T-helper 1 cell treated with Interleukin-12 subunit alpha and Interleukin-12 subunit beta and Interleukin-4 antibody, amounts not matched to agents 30 ng/mL and 1 ng/mL, for 36 hours (primary cell): Measurements from ENCODE around the gene CLSTN2. TPM values are rescaled to one million over a fixed set of nuclear protein-coding genes. Genes with fewer than 3 reads are reported as not detected.

Experiments used
- intact Hi-C: fragments of 100-400 bp; cut with micrococcal nuclease; formaldehyde crosslinking; loops from one replicate; pipeline ENCODE4 v1.15.1; 2024
- total RNA-seq: library from RNA; stranded (reverse); gene quantifications from 2 replicates; pipeline ENCODE4 v1.2.3, GENCODE V29; 2022

Gene CLSTN2
- total RNA-seq, 1 donor from 2014 or later, result 0.05 TPM

DNA sequence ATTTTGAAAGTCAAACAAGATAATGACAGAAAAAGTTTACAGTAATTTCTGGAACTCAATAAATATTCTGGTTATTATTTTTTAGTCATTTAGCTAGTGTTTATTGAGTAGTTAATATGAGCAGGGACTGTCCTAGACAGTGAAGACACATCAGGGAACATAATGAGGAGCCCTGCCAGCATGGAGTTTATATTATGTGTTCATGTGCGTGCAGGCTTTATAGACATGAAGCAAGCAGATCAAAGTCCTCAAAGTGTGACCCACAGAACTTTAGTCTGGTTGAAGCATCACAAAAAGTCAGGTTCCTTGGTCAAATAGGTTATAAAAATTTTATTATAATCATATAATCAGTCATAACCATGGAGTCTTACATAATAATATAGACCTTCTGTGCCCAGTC, 289.3 kb downstream of the CLSTN2 start:
- intact Hi-C loops, result no loop called here

DNA sequence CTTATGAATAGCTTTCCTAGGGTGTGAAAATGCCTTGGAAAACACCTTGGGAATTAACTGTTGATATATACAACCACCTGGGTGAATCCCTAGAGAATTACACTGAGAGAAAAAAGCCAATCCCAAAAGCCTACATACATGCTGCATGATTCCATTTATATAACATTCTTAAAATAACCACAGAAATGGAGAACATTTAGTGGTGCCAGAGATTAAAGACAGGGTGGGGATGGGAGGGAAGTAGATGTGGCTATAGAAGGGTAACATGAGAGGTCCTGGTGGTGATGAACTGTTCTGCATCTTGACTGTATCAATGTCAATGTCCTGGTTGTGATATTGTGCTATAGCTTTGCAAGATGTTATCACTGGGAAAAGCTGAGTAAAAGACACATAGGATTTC, 291.0 kb downstream of the CLSTN2 start:
- intact Hi-C loops, result no loop called here

DNA sequence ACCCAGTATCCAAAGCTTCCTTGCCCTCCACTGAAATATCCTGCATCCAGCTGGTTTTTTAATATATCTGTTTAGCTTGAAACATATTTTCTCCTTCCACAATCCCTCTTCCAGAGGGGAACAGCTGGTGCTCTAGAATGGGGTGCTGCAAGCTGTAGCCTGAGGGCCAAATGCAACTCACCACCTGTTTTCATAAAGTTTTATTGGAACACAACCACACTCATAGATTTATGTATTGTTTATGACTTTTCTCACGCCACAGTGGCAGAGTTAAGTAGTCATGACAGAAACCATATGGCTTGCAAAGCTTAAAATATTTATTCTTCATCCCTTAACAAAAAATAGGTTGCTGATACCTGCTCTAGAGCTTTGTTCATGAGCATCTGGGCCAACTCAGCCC, 298.7 kb downstream of the CLSTN2 start:
- intact Hi-C loops, result no loop called here

DNA sequence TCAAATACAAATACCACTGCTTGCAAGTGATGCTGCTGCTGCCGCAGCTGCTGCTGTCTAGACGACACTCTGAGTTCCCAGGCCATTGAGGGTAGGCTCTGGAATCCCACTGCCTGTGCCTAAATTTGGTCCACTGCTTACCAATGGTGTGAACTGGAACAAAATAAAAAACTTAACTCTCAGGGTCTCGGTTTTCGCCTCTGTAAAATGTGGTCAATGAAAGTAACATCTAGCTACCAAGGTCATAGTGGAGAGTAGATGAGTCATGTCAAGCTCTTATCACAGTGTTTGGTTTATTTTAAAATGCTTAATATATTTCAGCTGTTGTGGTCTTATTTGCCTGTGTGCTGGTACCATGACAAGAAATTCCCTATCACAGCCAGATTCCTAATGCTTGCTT, 299.3 kb downstream of the CLSTN2 start:
- intact Hi-C loops, result no loop called here

DNA sequence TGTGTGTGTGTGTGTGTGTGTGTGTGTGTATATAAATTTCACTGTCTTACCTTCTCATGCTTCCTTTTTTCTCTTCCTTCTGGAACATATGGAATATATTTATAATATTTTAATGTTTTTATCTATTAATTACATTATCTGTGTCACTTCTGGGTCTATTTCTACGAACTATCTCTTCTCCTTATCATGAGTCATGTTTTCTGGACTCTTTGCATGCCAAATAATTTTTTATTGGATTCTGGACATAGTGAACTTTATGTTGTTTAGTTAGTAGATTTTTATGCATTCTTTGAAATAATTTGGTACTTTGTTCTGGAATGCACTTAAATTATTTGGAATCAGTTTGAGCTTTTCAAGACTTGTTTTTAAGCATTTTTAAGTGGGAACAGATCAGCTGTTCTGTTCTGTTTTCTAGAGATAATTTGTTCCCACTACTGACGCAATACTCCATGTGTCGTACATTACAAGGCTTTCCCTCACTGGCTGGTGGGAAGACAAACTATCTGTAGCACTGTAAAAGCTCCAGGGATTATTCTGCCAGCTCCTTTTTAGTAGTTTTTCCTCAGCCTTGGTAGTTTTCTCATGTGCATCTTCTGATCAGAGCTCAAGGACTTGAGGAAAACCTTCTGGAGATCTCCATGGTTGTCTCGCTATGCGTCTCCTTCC, 302.0 kb downstream of the CLSTN2 start:
- intact Hi-C loops, result no loop called here

DNA sequence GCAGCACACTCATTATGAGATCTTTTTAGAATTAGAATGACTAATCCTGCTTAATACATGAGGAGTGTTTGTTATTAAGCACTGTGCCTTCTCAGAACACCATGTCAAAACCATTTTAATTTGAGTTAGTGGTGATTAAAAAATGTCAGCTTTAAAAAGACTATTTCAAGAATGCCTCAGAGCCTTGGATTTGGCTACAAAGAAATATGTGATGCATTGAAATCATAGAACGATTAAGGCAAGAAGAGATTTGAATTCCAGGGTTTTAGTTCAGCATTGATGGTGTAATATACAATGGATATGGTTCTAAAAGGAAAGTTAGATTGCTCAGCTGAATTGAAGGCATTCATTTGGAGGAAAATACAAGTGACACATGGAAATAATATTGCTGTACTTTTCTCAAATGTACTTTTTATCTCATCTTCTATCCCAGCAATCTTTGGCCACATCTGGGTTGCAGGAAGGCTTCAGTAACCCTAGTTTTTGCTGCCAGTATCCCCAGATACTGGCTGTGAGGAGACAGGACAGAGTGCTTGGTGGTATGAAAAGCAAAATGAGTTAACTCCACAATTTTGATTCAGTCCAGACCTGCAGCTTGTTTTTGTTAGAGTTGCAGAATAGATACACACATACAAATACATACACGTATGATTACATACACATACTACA, 303.8 kb downstream of the CLSTN2 start:
- intact Hi-C loops, result no loop called here

DNA sequence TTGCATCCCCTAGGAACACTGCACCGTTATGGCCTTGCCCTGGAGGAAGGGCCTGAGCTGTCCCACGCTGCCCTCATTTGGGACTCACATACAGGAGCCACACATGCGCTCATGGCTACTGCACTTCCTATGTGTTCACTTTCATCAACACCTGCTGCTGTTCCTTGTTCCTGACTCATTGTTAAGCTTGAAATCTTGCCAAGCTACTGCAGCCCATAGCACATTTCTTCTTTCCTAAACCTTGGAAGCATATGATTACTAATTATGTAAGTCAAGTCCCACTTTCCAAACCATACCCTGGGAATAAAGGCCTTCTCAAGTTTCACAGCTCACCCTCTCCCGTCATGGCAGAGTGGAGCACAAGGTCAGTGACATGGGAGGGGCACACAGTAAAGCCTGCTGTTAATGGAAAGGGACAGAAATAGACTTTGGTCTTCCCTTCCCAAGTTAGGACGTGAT, 307.9 kb downstream of the CLSTN2 start:
- intact Hi-C loops, result no loop called here

DNA sequence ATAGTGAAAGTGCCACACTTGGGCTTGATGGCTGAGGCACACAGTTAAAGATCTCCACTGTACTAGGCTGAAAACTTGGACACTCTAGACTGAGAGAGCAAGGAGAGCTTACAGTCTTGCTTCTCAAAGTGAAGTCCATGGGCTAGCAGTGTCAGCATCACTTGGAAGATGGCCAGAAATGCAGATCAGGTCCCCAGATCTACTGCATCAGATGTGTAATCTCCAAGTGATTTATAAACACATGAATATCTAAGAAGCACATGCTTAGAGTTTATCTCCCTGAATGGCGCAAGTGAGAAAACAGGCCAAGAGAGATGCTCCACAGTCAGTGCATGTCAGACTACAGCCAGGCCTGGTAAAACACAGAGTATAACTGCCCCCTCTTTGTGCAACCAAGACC, 308.6 kb downstream of the CLSTN2 start:
- intact Hi-C loops, result no loop called here

DNA sequence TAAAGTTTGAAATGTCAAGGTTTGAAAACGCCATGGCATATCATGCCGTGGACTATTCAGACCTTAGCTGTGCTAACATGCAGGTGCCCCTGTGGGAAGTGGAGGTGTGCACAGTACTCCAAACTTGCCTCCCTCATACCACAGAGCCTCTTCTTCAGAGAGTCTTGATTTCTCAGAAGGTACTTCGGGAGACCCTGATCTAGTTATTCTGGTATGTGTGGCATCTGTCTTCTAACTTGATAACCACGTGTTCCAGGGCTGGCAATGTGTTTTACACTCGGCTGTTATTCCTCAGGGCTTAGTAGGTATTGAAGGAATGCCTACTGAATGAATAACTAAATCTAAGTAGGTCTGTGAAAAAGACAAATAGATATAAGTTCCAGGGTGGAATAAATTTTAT, 309.9 kb downstream of the CLSTN2 start:
- intact Hi-C loops, result no loop called here

DNA sequence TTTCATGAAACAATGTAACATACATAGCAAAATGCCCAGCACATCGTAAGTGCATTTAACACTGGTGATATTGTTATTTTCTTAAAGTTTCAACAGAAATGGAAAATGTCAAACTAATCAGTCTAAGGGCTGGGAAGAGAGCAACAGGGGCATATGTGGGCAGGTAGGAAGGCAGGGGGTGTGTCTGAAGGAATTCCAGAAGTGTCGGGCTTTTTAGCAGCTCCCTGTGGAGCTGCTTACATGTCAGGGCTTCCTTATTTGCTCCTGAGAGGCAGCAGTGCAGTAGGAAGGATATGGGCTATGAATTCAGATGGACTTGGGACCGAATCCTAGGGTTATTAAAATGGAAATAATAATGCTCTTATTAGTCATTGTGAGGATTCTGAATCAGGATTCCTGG, 311.6 kb downstream of the CLSTN2 start:
- intact Hi-C loops, result no loop called here

DNA sequence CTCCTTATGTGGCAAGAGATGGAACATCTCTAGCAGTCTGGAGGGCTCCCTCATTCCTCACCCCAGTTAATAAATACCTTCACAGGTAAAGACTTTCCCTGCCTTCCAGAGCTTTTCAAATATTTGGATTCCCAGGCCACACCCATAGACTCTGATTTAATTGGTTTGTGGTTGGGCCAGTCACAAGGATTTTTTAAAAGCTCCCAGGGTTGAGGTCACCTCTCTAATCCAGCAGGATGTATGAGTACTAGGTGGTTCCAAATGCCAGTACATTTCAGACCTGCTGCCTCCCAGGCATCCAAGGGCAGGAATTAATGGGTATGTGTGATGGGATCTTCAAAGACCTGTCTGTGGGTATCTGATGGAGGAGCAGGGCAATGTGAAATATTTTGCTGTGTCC, 312.8 kb downstream of the CLSTN2 start:
- intact Hi-C loops, result no loop called here

DNA sequence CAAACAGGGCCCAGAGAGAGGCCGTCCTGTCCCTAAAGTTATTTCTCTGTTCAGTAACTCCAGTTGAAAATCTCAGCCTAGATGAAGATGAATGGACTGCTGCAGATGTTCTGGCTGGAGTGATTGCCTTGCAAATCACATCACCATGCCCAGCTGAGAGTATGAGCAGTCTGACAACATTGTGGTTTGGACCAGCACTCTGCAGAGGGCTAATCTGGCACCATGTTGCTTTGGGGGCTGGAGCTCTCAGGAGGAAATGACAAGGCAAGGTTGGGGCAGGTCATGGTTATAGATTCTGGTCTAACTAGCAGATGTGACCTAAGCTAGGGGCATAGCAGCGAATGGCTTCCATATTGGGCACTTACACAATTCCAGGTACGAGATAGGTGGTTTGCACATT, 314.2 kb downstream of the CLSTN2 start:
- intact Hi-C loops, result no loop called here

DNA sequence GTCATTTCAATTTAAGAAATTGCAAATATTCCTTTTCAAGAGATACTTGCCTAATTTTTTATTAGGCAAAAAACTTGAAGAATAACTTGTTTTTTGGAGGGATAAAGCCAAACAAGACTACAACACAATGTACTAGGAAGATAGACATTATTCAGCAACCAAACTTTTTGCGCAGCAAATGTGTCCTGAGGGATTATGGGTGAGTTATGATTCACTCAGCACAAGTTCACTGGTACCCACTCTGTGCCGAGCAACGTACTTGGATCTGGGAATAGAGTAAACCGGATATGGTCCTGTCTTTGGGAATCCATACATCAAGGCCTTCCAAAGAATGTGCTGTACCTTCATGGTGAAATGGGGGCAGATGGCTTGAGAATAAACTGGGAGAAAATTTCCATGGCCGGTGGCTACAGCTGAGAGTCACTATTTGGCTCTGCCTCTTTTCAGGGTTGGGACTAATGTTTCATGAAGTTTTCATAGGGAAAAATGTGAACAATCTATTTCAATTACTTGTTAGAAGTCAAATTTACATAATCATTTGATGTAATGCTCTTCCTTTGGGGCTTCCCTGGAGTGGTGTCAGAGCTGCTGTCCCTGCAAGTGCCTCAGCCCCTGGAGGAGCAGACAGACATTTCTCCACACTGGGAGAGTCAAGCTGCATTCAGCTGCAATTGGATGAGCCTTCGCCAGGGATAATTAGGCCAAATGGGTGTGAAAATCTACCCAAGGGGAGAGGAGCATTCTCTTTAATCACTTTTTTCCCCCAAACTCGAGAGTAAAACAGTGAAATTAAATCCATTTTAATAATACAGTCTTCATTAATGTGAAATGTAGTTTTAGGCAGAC, 315.2 kb downstream of the CLSTN2 start:
- intact Hi-C loops, result no loop called here

DNA sequence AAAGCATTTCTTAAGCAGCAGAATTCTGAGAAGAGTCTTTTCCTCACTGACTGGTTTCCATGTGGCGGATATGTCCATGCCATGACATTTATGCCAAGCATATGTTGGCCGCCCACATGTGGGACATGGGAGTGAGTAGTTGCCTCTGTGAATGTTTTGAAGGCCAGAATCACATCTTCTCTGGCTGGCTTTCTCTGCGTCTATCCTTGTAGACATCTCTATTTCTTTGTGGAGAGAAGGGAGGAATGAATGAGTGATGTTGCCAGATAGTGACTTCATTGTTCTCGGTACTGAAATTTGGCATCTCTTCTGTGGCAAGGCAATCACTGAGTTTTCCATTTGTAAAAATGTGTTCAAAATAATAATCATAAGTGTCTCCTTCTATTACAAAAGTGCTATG, 316.0 kb downstream of the CLSTN2 start:
- intact Hi-C loops, result no loop called here

DNA sequence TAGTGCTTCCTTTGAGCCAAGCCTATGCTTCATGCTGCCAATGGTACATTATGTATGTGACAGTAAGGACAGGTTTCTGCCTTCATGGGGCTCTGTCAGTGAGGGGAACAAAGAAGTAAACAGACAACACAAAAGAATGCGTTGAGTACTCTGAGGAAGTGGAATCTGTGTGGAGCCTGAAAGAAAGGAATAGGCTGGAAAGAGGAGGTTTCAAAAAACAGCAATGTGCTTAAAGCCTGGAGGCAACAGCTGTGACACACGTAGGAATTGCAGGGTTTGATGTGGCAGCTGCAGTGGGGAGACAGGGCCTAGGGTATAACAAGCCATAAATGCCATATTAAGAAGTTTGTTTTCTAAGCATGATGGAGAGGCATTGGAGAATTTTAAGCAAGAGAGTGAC, 316.7 kb downstream of the CLSTN2 start:
- intact Hi-C loops, result no loop called here

DNA sequence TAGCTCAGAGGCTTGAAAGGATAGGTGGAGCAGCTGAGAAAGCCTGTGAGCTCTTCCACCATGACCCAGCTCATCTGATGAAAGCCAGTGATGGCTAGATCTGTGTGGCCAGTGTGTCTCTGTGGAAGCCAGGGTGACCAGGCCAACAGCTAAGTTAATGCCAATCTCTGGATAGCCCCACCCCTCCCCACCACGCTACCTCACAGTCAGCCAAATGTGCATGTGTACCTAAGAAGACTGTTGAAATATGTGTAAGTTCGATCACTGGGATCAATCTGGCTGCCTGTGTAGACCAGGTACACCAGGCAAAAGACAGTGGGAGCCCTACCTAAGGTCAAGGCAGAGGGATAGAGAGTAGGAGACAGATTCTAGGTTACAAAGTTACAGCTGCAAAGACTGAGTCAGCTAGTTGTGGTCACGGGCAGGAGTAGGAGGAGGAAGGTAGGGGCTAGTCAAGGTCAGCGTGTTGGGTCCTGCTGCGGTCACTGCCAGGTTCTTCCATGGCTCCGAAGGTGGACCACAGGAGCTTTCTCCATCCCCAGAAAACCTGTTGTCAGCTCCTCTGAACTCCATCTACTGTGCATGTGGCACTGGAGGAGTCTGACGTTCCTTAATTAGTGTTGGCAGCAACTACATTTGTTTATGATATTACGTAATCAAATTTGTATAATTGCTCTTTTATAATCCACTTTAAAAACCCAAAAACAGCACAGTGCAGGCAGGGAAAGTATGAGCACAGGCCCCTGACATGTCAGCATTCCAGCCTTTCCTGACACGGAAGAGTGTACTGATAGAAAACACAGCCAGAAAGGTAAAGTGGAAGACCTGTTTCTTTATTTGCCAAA, 318.0 kb downstream of the CLSTN2 start:
- intact Hi-C loops, result no loop called here

DNA sequence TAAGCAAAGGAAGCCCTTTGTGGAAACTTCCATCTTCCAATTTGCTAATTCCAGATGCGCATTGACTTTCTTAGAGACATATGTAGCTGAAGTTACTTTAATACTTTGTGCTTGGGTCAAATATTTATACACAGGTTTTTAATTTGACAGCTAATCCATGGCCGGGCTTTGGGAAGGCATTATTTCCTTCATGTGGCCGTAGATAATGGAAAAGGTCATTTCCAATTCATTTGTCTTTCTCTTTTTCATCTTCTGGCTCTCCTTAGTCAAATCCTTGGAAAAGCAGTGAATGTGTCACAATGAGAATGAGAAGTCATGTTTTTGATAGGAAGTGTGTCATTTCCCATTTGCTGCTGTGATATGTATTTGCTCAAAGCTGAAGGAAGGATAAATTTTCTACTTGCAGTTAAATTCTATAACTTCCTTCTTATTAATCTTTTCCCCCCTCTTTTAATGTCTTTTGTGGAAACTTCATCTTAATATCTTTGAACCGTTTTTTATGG, 323.3 kb downstream of the CLSTN2 start:
- intact Hi-C loops, result no loop called here

DNA sequence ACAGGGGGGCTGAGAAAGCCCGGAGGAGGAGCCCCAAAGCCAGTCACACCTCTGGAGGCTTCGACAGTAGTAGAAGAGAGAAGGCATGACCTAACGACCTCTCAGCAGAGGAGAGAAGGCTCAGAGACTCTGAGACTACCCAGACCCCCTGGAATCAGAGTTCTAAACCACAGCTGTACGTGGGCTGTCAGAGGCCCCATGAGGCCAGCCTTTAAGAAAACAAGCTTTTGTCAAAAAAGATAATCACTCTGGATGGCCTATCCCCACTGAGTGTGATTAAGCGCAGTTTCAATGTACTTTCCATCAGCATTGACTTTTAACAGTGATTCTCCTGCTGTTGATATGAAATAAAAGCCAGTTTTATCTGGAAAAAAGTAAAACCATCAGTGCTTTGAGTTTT, 330.3 kb downstream of the CLSTN2 start:
- intact Hi-C loops, result no loop called here

DNA sequence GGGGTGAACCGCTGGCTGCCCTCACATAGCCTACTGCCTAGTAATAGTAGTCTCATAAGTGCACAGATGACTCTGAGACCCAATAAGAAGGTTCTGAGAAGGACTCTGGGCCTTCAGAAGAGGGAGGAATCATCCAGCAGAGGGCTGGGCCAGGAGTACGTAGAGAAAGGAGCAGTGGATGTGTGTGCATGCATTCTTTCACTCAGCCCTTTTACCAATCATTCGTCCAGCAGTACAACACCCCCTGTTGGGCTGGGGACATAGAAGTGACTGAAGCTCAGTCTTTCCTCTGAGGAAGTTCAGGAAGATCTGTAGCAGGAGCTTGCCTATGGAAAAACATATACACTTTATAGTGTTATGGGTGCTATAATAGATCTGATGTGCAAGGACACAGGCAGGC, 333.1 kb downstream of the CLSTN2 start:
- intact Hi-C loops, result no loop called here

DNA sequence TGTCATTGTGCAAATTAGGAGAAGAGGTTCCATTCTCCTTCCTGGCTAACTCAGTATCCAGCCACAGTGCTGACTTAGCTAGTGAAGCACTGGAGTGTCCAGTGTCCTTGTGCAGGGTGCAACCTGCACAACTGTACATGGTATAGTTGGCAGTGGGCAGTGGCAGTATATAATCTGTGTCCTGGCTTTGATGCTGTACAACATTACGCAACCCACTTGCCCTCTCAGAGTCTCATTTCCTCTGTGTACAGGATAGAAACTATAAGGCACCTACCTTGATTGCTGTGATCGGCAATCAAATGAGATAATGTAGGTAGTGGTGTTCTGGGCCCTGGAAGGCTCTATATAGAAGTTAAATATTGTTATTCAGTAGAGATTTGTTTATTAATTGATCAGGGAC, 333.6 kb downstream of the CLSTN2 start:
- intact Hi-C loops, result no loop called here

DNA sequence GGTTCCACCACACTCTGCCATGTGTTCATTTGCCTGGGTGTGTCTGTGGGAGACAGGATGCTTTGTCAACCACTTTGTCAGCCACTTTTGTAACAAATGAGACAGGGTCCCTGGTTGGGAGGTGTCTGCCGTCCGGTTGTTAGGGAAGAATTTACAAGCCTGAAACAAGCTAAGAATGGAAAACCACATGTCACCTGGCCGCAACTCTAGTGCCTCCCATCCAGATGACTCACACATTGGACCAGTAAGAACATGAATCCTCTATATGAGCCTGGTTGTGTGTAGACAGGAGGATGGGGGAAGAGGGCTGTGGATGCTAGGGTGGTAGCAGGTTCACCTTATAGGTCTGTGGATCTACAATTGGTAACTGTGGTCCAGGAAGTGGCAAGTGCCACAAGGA, 335.3 kb downstream of the CLSTN2 start:
- intact Hi-C loops, result no loop called here
